PC-3 (cell line): ENCODE data around the gene IP6K3. TPM values are rescaled to one million over a fixed set of nuclear protein-coding genes. Genes with fewer than 3 reads are reported as not detected.

Experiments used
- ATAC-seq: fragments of 200-7000 bp; cut with Tn5 transposase; 2 replicates; pipeline ENCODE4 v1.9.1; 2020; ENCODE audit warnings: mild to moderate bottlenecking, moderate library complexity
- BruUV-seq: library from RNA; stranded (reverse); fragments of 400-500 nt; replicated peaks from 2 replicates; lab custom pipeline; 2021; lab: Mats Ljungman, UMichigan
- CTCF ChIA-PET: fragments of 300-600 bp; sonication (Branson Sonifier 250); formaldehyde crosslinking; loops from one replicate; lab custom pipeline; 2022; ENCODE audit warnings: antibody characterized with exemption; lab: Charles Lee
- POLR2A ChIA-PET: fragments of 300-600 bp; sonication (Branson Sonifier 250); formaldehyde crosslinking; loops from one replicate; lab custom pipeline; 2022; ENCODE audit warnings: antibody characterized with exemption; ENCODE audit not compliant: unreplicated experiment; lab: Charles Lee
- DNase-seq: peaks from one replicate; pipeline ENCODE4 v3.0.0-alpha.2; 2015
- H2AFZ ChIP-seq: fragments of 300-600 bp; sonication (generic); 2 replicates; pipeline ENCODE4 v1.6.0; 2016; ENCODE audit warnings: antibody characterized with exemption, low read length
- H3F3A ChIP-seq: fragments of 300-600 bp; sonication (generic); one replicate; pipeline ENCODE4 v1.6.0; 2017; ENCODE audit warnings: antibody characterized with exemption, low read length, control low read depth, mild to moderate bottlenecking; ENCODE audit not compliant: unreplicated experiment
- H3K27ac ChIP-seq: fragments of 300-600 bp; sonication (generic); 2 replicates; pipeline ENCODE4 v1.5.1; 2016; ENCODE audit warnings: mild to moderate bottlenecking, low read length
- H3K27me3 ChIP-seq: fragments of 300-600 bp; sonication (generic); 2 replicates; pipeline ENCODE4 v1.6.1; 2016; ENCODE audit warnings: low read length, mixed read lengths
- H3K36me3 ChIP-seq: fragments of 300-600 bp; sonication (generic); 2 replicates; pipeline ENCODE4 v1.6.1; 2016; ENCODE audit warnings: low read depth, mixed run types, low read length, mixed read lengths
- H3K4me1 ChIP-seq: fragments of 300-600 bp; sonication (generic); 2 replicates; pipeline ENCODE4 v1.5.1; 2016; ENCODE audit warnings: low read length; ENCODE audit not compliant: insufficient read depth
- H3K4me2 ChIP-seq: fragments of 300-600 bp; sonication (generic); 2 replicates; pipeline ENCODE4 v1.6.0; 2016; ENCODE audit warnings: low read length
- H3K4me3 ChIP-seq: fragments of 300-600 bp; sonication (generic); 2 replicates; pipeline ENCODE4 v1.5.1; 2016; ENCODE audit warnings: mild to moderate bottlenecking, low read length, mixed read lengths
- H3K79me2 ChIP-seq: fragments of 300-600 bp; sonication (generic); 2 replicates; pipeline ENCODE4 v1.6.1; 2017; ENCODE audit warnings: low read length, mixed read lengths
- H3K9ac ChIP-seq: fragments of 300-600 bp; sonication (generic); 2 replicates; pipeline ENCODE4 v1.6.0; 2016; ENCODE audit warnings: mild to moderate bottlenecking, low read length
- H3K9me2 ChIP-seq: fragments of 300-600 bp; sonication (generic); replicated peaks from 2 replicates; pipeline ENCODE4 v1.6.1; 2016; ENCODE audit warnings: mixed run types, low read length, mixed read lengths
- H3K9me3 ChIP-seq: fragments of 300-600 bp; sonication (generic); 2 replicates; pipeline ENCODE4 v1.6.1; 2016; ENCODE audit warnings: low read length, mixed read lengths
- H4K20me1 ChIP-seq: fragments of 300-600 bp; sonication (generic); 2 replicates; pipeline ENCODE4 v1.6.1; 2016; ENCODE audit warnings: low read length, mixed read lengths
- CTCF ChIP-seq: fragments of 300-600 bp; sonication (generic); conservative IDR thresholded peaks from 2 replicates; pipeline ENCODE4 v1.5.1; 2017; ENCODE audit warnings: antibody characterized with exemption, low read depth, mild to moderate bottlenecking, low read length
- EZH2 ChIP-seq: fragments of 300-600 bp; sonication (generic); IDR thresholded peaks from one replicate; pipeline ENCODE4 v1.6.1; 2017; ENCODE audit warnings: antibody characterized with exemption, mild to moderate bottlenecking, low read length; ENCODE audit not compliant: unreplicated experiment
- EZH2phosphoT487 ChIP-seq: fragments of 300-600 bp; sonication (generic); IDR thresholded peaks from 2 replicates; pipeline ENCODE4 v1.6.1; 2018; ENCODE audit warnings: mild to moderate bottlenecking, antibody characterized with exemption, low read length, borderline replicate concordance
- intact Hi-C: fragments of 100-400 bp; cut with micrococcal nuclease; formaldehyde crosslinking; loops from 2 replicates; pipeline ENCODE4 v1.9.0; 2023
- total RNA-seq: library from RNA; depleted of rRNA; stranded (reverse); fragments of >200 nt; gene quantifications from 2 replicates; pipeline ENCODE4 v1.2.3, GENCODE V29; 2014

The IP6K3 gene
- total RNA-seq, 1 experiment from 2014 or later: not detected

DNA sequence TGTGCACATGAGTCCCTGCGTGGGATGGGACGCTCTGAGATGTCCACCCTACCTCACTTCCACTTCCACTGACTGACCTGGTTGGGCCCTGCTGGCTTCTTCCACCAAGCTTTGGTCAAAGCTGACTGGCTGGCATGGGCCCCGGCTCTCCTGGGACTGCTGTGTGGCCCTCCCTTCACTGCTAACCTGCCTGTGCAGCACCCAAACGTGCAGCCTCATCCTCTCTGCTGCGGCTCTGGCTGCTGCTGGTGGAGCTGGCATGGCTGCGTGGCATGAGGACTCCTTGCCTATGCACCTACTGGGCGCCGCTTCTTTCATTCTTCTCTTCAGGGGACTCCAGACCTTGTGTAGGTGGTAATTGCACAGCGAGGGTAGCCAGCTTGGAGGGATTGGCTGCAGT is 18.7 kb upstream of the IP6K3 start:
- Histone ChIP-seq H2AFZ (no peak overlapping the region), H3K4me3 (no peak overlapping the region), H3K36me3 (no peaks in the 10 kb centered on the region), H3K27ac (no peak overlapping the region), H3K27me3 (no peaks in the 10 kb centered on the region), H3F3A (no peaks in the 10 kb centered on the region), H3K9me3 (no peaks in the 10 kb centered on the region), H3K4me2 (no peak overlapping the region), H3K4me1 (peaks cover 2% of the 10 kb centered on the region; the same call in 1 of the 2 replicates), H3K79me2 (no peaks in the 10 kb centered on the region), H4K20me1 (no peaks in the 10 kb centered on the region), H3K9ac (no peak overlapping the region), H3K9me2 (no peaks in the 10 kb centered on the region)
- CTCF ChIA-PET: no interaction called here
- ATAC-seq (no peak), DNase-seq (no peak)
- POLR2A ChIA-PET: no interaction called here
- TF ChIP-seq EZH2phosphoT487 (no peak), EZH2 (no peak), CTCF (no peak)
- BruUV-seq: no TSS peak
- intact Hi-C loops: loop anchor here (5.0 to 10.0 kb wide), 2 partner anchors 259 to 387 kb away; no protein-coding TSS in a partner anchor

DNA sequence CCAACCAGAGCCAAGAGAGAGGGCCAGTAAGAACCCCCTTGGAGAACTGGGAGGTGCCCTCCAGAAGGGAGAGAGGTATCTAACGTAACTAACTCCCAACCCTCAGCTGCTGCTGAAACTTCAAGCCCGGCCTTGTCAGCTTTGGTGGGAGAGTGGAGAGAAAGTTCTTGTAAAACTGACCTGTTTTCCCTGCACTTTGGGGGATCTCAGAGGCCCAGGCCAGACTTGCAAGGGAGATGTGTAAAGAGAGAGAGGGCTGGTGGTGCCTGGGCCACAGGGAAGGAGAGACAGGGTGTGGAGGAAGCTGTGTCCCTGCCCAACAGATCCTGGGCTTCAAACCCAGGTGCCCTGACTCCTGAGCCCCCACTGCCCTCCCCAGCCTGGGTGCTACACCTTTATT is 17.3 kb upstream of the IP6K3 start:
- TF ChIP-seq EZH2phosphoT487 (no peak), EZH2 (no peak), CTCF (no peak)
- intact Hi-C loops: loop anchor here (10.0 kb wide), 1 partner anchor 261 kb away; no protein-coding TSS in a partner anchor
- Histone ChIP-seq H3K36me3 (no peaks in the 10 kb centered on the region), H3K4me1 (peaks cover 11% of the 10 kb centered on the region; the same call in 1 of the 2 replicates), H3K27me3 (no peaks in the 10 kb centered on the region), H3K27ac (no peak overlapping the region), H3F3A (no peaks in the 10 kb centered on the region), H3K4me3 (no peak overlapping the region), H3K79me2 (no peaks in the 10 kb centered on the region), H3K4me2 (no peak overlapping the region), H3K9ac (no peak overlapping the region), H3K9me2 (no peaks in the 10 kb centered on the region), H3K9me3 (no peaks in the 10 kb centered on the region), H2AFZ (no peak overlapping the region), H4K20me1 (no peaks in the 10 kb centered on the region)
- CTCF ChIA-PET: interaction anchor here (0.6 kb wide), 1 partner anchor 53 kb away, joined by 3 read pairs; the partner anchor contains the start of gene UQCC2
- BruUV-seq: no TSS peak
- POLR2A ChIA-PET: no interaction called here
- DNase-seq (no peak), ATAC-seq (no peak)

GRCh38 chr6:33763483-33763882 is 16.8 kb upstream of the IP6K3 start:
- DNase-seq: no peak
- H2AFZ ChIP-seq: no peak overlapping the region
- H3K27me3 ChIP-seq: no peaks in the 10 kb centered on the region
- no peaks in the 10 kb centered on the region for H3K9me2 ChIP-seq
- H3K27ac ChIP-seq: no peak overlapping the region
- no peak overlapping the region for H3K4me2 ChIP-seq
- no peak for ATAC-seq
- no peaks in the 10 kb centered on the region for H3F3A ChIP-seq
- no TSS peak for BruUV-seq
- no peak overlapping the region for H3K9ac ChIP-seq
- no peaks in the 10 kb centered on the region for H3K79me2 ChIP-seq
- POLR2A ChIA-PET: no interaction called here
- peaks cover 12% of the 10 kb centered on the region for H3K4me1 ChIP-seq
- H3K4me3 ChIP-seq: no peak overlapping the region
- CTCF ChIA-PET: interaction anchor here (0.6 kb wide), 1 partner anchor 52 kb away, joined by 4 read pairs; no protein-coding TSS in a partner anchor
- intact Hi-C loops: loop anchor here (10.0 kb wide), 1 partner anchor 261 kb away; no protein-coding TSS in a partner anchor
- no peaks in the 10 kb centered on the region for H3K36me3 ChIP-seq
- H4K20me1 ChIP-seq: no peaks in the 10 kb centered on the region
- H3K9me3 ChIP-seq: no peaks in the 10 kb centered on the region
- TF ChIP-seq CTCF (no peak), EZH2 (no peak), EZH2phosphoT487 (no peak)
